SJSA1 (cell line): ENCODE measurements around the gene RPS6KA2. TPM values are rescaled to one million over a fixed set of nuclear protein-coding genes. Genes with fewer than 3 reads are reported as not detected.

Experiments
- DNase-seq, 2 experiments: peaks; one replicate each; pipeline ENCODE4 v3.0.0-alpha.2; 2015 to 2020; ENCODE audit warnings: low spot score in 2 of 2, low read depth in 1 of 2
- H3K27ac ChIP-seq: fragments of 250-450 bp; sonication (Bioruptor Pico); 2 replicates; pipeline ENCODE4 v1.5.1; 2020; ENCODE audit warnings: mild to moderate bottlenecking, moderate library complexity
- H3K27me3 ChIP-seq: fragments of 250-450 bp; sonication (Bioruptor Pico); replicated peaks from 2 replicates; pipeline ENCODE4 v1.5.1; 2020; ENCODE audit warnings: mild to moderate bottlenecking, moderate library complexity
- H3K36me3 ChIP-seq: fragments of 250-450 bp; sonication (Bioruptor Pico); 2 replicates; pipeline ENCODE4 v1.5.1; 2020; ENCODE audit warnings: mild to moderate bottlenecking
- H3K4me1 ChIP-seq: fragments of 250-450 bp; sonication (Bioruptor Pico); replicated peaks from 2 replicates; pipeline ENCODE4 v1.6.1; 2021; ENCODE audit warnings: mild to moderate bottlenecking
- H3K4me3 ChIP-seq: fragments of 250-450 bp; sonication (Bioruptor Pico); 2 replicates; pipeline ENCODE4 v1.5.1; 2020; ENCODE audit warnings: mild to moderate bottlenecking
- H3K9me3 ChIP-seq: fragments of 250-450 bp; sonication (Bioruptor Pico); replicated peaks from 2 replicates; pipeline ENCODE4 v1.5.1; 2020; ENCODE audit warnings: mild to moderate bottlenecking
- total RNA-seq: library from RNA; depleted of rRNA; stranded (reverse); fragments of >200 nt; shearing (Covaris generic); gene quantifications from 2 replicates; pipeline ENCODE4 v1.2.3, GENCODE V29; 2014

RPS6KA2 gene
- total RNA-seq, 1 experiment from 2014 or later: 16.2 TPM

- Histone ChIP-seq H3K4me3 (no peak overlapping the region), H3K4me1 (no peaks in the 10 kb centered on the region), H3K27me3 (no peaks in the 10 kb centered on the region), H3K36me3 (no peaks in the 10 kb centered on the region), H3K9me3 (no peaks in the 10 kb centered on the region), H3K27ac (no peak overlapping the region)
- DNase-seq: no peak
These were observed 183.9 kb downstream of the RPS6KA2 start for GRCh38 chr6:166443166-166443565.

- H3K36me3 ChIP-seq: no peaks in the 10 kb centered on the region
These were observed 184.8 kb downstream of the RPS6KA2 start for GRCh38 chr6:166442131-166442685.

GRCh38 chr6:166441325-166442078, 185.5 kb downstream of the RPS6KA2 start:
- Histone ChIP-seq H3K27ac (no peak overlapping the region), H3K9me3 (no peaks in the 10 kb centered on the region), H3K36me3 (no peaks in the 10 kb centered on the region), H3K4me1 (no peaks in the 10 kb centered on the region), H3K27me3 (no peaks in the 10 kb centered on the region), H3K4me3 (no peak overlapping the region)
- no peak for DNase-seq

More at GRCh38 chr6:166442131-166442685, 184.8 kb downstream of the RPS6KA2 start:
- H3K4me1 ChIP-seq: no peaks in the 10 kb centered on the region
- no peaks in the 10 kb centered on the region for H3K27me3 ChIP-seq
- H3K4me3 ChIP-seq: no peak overlapping the region
- no peaks in the 10 kb centered on the region for H3K9me3 ChIP-seq
- H3K27ac ChIP-seq: no peak overlapping the region
- no peak for DNase-seq

- no peaks in the 10 kb centered on the region for H3K9me3 ChIP-seq
- no peaks in the 10 kb centered on the region for H3K27me3 ChIP-seq
- H3K4me3 ChIP-seq: no peak overlapping the region
- H3K27ac ChIP-seq: no peak overlapping the region
- H3K36me3 ChIP-seq: no peaks in the 10 kb centered on the region
- no peak for DNase-seq
- H3K4me1 ChIP-seq: no peaks in the 10 kb centered on the region
These were observed 186.3 kb downstream of the RPS6KA2 start for GRCh38 chr6:166440729-166441128.

GRCh38 chr6:166440106-166440505, 186.9 kb downstream of the RPS6KA2 start:
- no peaks in the 10 kb centered on the region for H3K9me3 ChIP-seq
- no peak for DNase-seq
- no peaks in the 10 kb centered on the region for H3K4me1 ChIP-seq
- no peaks in the 10 kb centered on the region for H3K27me3 ChIP-seq
- H3K4me3 ChIP-seq: no peak overlapping the region
- no peaks in the 10 kb centered on the region for H3K36me3 ChIP-seq
- H3K27ac ChIP-seq: no peak overlapping the region

GRCh38 chr6:166439366-166440091, 187.5 kb downstream of the RPS6KA2 start:
- DNase-seq: no peak
- Histone ChIP-seq H3K4me3 (no peak overlapping the region), H3K27me3 (no peaks in the 10 kb centered on the region), H3K36me3 (no peaks in the 10 kb centered on the region), H3K27ac (no peak overlapping the region), H3K9me3 (no peaks in the 10 kb centered on the region), H3K4me1 (no peaks in the 10 kb centered on the region)

GRCh38 chr6:166438211-166438861, 188.7 kb downstream of the RPS6KA2 start:
- DNase-seq: no peak
- no peaks in the 10 kb centered on the region for H3K36me3 ChIP-seq
- no peaks in the 10 kb centered on the region for H3K4me1 ChIP-seq

GRCh38 chr6:166437661-166438060, 189.4 kb downstream of the RPS6KA2 start:
- Histone ChIP-seq H3K36me3 (no peaks in the 10 kb centered on the region), H3K27me3 (no peaks in the 10 kb centered on the region), H3K9me3 (no peaks in the 10 kb centered on the region), H3K27ac (no peak overlapping the region), H3K4me3 (no peak overlapping the region), H3K4me1 (no peaks in the 10 kb centered on the region)
- DNase-seq: no peak

More at GRCh38 chr6:166438211-166438861, 188.7 kb downstream of the RPS6KA2 start:
- H3K27ac ChIP-seq: no peak overlapping the region
- no peak overlapping the region for H3K4me3 ChIP-seq
- H3K27me3 ChIP-seq: no peaks in the 10 kb centered on the region
- no peaks in the 10 kb centered on the region for H3K9me3 ChIP-seq

GRCh38 chr6:166436195-166437139, 190.6 kb downstream of the RPS6KA2 start:
- Histone ChIP-seq H3K27me3 (no peaks in the 10 kb centered on the region), H3K9me3 (no peaks in the 10 kb centered on the region), H3K36me3 (no peaks in the 10 kb centered on the region), H3K4me3 (no peak overlapping the region), H3K4me1 (no peaks in the 10 kb centered on the region), H3K27ac (no peak overlapping the region)
- no peak for DNase-seq

- H3K27me3 ChIP-seq: no peaks in the 10 kb centered on the region
- no peak overlapping the region for H3K27ac ChIP-seq
- no peaks in the 10 kb centered on the region for H3K4me1 ChIP-seq
- H3K36me3 ChIP-seq: no peaks in the 10 kb centered on the region
- no peak overlapping the region for H3K4me3 ChIP-seq
- no peaks in the 10 kb centered on the region for H3K9me3 ChIP-seq
- no peak for DNase-seq
These were observed 191.5 kb downstream of the RPS6KA2 start for GRCh38 chr6:166435574-166435973.

- Histone ChIP-seq H3K27me3 (no peaks in the 10 kb centered on the region), H3K36me3 (no peaks in the 10 kb centered on the region), H3K4me3 (no peak overlapping the region), H3K27ac (no peak overlapping the region), H3K4me1 (no peaks in the 10 kb centered on the region), H3K9me3 (no peaks in the 10 kb centered on the region)
- DNase-seq: no peak
These were observed 192.7 kb downstream of the RPS6KA2 start for GRCh38 chr6:166434336-166434735.

- no peak overlapping the region for H3K27ac ChIP-seq
- H3K4me3 ChIP-seq: no peak overlapping the region
- H3K36me3 ChIP-seq: no peaks in the 10 kb centered on the region
- H3K4me1 ChIP-seq: no peaks in the 10 kb centered on the region
- H3K9me3 ChIP-seq: no peaks in the 10 kb centered on the region
- no peak for DNase-seq
- H3K27me3 ChIP-seq: no peaks in the 10 kb centered on the region
These were observed 194.0 kb downstream of the RPS6KA2 start for GRCh38 chr6:166433096-166433495.

GRCh38 chr6:166430269-166430668, 196.8 kb downstream of the RPS6KA2 start:
- no peak for DNase-seq
- Histone ChIP-seq H3K27ac (no peak overlapping the region), H3K4me3 (no peak overlapping the region), H3K4me1 (no peaks in the 10 kb centered on the region), H3K27me3 (no peaks in the 10 kb centered on the region), H3K36me3 (no peaks in the 10 kb centered on the region), H3K9me3 (no peaks in the 10 kb centered on the region)
